GM18951 (cell line): Measurements from ENCODE around the gene DNAH3.

Experiments used
- POLR2A ChIP-seq: IDR thresholded peaks from 4 replicates; pipeline ENCODE4 v1.6.1; 2011; ENCODE audit warnings: mild to moderate bottlenecking; ENCODE audit not compliant: insufficient read length, insufficient read depth; ENCODE audit errors: extremely low read depth
- in situ Hi-C: fragments of 300-500 bp; cut with MboI; formaldehyde crosslinking; loops from one replicate; pipeline ENCODE4 v1.12.0; 2022; ENCODE audit warnings: low sequenced_read_pairs, mixed read lengths, inconsistent platforms; ENCODE audit not compliant: unreplicated experiment

The DNAH3 gene, protein sequence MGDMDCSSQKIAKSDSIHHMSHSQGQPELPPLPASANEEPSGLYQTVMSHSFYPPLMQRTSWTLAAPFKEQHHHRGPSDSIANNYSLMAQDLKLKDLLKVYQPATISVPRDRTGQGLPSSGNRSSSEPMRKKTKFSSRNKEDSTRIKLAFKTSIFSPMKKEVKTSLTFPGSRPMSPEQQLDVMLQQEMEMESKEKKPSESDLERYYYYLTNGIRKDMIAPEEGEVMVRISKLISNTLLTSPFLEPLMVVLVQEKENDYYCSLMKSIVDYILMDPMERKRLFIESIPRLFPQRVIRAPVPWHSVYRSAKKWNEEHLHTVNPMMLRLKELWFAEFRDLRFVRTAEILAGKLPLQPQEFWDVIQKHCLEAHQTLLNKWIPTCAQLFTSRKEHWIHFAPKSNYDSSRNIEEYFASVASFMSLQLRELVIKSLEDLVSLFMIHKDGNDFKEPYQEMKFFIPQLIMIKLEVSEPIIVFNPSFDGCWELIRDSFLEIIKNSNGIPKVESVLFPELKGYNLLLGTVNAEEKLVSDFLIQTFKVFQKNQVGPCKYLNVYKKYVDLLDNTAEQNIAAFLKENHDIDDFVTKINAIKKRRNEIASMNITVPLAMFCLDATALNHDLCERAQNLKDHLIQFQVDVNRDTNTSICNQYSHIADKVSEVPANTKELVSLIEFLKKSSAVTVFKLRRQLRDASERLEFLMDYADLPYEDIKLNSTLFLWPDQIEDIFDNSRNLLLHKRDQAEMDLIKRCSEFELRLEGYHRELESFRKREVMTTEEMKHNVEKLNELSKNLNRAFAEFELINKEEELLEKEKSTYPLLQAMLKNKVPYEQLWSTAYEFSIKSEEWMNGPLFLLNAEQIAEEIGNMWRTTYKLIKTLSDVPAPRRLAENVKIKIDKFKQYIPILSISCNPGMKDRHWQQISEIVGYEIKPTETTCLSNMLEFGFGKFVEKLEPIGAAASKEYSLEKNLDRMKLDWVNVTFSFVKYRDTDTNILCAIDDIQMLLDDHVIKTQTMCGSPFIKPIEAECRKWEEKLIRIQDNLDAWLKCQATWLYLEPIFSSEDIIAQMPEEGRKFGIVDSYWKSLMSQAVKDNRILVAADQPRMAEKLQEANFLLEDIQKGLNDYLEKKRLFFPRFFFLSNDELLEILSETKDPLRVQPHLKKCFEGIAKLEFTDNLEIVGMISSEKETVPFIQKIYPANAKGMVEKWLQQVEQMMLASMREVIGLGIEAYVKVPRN (N-terminal part only)

DNA sequence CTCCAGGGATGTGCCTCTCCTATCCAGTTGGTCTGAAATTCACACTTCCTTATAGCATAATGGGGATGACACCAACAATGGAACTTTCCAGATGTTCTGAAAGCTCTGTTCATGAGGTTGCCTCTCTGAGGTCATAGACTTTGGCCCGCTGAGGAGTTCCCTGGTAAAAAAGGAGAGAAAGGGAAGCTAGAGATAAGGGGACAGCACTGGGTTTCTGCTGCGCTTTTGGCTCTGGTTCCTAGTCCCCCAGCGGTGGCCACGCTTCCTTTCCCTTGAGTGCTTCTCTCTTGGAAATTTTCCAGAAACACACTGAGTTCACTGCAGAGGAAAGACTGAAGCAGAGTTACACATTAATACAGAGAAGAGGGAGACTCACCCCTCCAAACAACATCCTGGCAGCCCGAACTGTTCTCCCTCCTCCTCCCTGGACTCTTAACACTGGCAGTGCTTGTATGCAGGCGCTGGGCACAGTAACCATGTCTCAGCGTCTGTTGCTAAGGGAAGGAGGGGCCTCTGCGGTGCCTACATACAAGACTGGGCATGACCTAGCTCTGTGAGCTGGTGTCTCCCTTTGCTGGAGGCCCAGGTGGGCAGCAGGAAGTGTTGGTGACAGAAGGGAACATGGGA, at the start of gene DNAH3:
DNAH3 (minus strand) TSS at position 472 of the 627 bp plus-strand sequence. CDS start 527 bp downstream, outside the sequence.
- no peak for TF ChIP-seq POLR2A
- in situ Hi-C loops = loop anchor here (25.0 kb wide), 1 partner anchor 1187 kb away; no protein-coding TSS in a partner anchor

DNA sequence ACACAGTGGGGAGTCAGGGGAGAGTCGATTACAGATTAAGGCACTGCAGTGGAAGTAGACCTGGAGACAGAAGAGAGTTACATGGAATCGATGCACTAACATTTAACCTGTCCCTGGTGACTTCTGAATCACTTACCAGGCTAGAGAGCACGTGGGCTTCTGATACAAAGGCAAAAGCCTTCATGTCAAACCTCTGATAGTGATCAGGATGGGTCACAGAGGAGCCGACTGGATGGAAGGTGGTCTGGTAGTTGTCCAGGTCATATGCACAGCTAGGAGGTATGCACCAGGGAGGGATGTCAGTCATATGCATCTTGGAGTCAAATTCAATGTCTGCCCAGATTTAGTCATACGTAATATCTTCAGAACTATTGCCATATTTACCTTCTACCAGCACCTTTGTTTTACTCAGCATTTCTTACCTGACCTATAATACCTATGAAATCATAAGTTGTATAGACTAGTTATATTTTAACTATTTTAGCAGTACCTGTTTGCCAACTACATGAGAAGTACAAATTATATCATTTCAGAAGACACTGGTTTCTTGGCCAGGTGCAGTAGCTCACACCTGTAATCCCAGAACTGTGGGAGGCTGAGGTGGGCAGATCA, 49.1 kb upstream of the DNAH3 start:
- in situ Hi-C loops = loop anchor here (10.0 kb wide), 1 partner anchor 75 kb away; the partner anchor contains the start of gene CRYM
- TF ChIP-seq POLR2A = no peak

DNA sequence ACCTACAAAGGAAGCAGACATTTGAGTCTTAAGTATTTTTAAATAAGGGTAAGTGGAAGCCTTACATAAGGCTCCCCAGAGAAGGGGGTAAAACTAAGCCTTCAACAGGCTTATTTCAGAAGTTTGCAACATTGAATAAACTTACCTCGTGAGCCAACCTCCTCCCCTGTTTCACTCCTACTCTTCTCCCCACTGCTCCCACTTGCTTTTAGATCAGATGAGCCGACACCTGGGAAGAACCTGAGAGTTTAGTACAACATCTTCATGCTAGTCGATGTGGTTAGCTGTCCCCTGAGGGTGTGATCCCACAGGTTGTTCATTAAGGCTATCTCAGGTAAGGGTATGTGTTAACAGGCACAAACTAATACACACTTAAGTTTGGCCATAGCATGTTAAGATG, 47.0 kb upstream of the DNAH3 start:
- in situ Hi-C loops = loop anchor here (10.0 kb wide), 1 partner anchor 77 kb away; the partner anchor contains the start of gene CRYM
- TF ChIP-seq POLR2A = no peak

DNA sequence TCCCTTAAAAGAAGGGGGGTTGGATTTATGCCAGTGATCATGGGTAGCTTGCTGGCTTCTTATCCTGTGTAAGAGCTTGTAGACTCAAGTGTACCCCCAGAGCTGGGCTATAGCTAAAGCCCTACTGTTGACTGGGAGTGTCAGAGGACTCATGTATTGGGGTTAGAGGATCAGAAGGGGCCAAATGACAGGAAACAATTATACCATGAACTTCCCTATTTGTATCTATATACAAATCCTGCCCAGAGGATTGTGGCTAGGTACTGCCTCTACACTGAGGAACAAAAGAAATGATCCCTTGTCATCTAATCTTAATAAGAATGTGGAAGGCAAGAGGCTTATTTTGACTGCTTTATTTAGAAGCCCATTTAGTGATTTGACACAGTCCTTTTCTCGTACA, 46.5 kb upstream of the DNAH3 start:
- TF ChIP-seq POLR2A = no peak
- in situ Hi-C loops = loop anchor here (10.0 kb wide), 1 partner anchor 78 kb away; the partner anchor contains the start of gene CRYM

DNA sequence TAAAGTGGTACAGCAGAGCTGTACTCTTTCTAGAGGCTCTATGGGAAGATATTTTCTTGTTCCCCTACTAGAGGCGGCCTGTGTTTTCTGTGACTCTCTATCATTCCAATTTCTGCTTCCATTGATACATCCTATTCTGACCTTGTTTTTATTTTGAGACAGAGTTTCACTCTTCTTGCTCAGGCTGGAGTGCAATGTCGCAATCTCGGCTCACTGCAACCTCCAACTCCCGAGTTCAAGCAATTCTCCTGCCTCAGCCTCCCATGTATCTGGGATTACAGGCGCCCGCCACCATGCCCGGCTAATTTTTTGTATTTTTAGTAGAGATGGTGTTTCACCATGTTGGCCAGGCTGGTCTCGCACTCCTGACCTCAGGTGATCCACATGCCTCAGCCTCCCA, 44.7 kb upstream of the DNAH3 start:
- in situ Hi-C loops = loop anchor here (10.0 kb wide), 1 partner anchor 79 kb away; the partner anchor contains the start of gene CRYM

DNA sequence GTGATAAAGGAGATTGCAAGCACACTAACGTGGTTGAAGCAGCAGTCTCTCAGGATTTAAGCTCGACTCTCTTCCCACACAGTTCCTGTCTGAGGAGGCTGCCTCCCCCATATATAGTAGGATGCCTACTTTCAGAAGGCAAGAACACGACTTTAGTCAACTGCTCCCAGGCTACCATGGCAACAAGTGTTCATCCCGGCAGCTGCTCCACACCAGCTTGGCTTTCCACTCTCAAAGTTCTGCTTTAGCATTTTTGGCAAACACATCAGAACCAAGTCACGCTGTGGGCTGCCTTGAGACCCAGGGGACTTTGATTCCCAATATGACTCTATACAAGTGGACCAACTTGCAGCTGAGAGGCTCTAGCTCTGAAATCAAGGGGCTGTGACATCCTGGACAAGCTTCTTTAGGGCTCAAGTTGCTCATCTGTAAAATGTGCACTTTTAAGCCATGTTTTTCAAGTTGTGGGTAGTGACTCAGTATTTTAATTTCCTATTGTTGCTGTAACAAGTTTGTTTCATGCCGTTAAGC, 44.2 kb upstream of the DNAH3 start:
- in situ Hi-C loops = loop anchor here (10.0 kb wide), 1 partner anchor 80 kb away; the partner anchor contains the start of gene CRYM

DNA sequence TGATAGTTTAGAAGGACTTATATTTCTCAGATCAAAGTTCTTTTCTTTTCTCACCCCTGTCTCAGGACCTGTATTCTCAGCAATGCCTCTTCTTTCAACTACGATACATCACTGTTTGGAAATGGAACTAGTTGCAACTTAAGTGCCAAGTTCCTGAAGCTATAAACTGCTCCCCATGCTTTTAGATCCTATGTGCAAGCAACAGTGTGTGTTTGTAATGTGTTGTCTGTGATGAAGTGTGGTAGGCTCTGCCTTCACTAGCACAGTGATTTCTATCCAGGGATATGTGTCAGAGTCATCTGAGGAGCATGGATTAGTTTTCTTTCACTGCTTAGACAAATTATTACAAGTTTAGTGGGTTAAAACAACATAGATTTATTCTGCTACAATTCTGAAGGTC, 42.3 kb upstream of the DNAH3 start:
- TF ChIP-seq POLR2A = no peak
- in situ Hi-C loops = loop anchor here (10.0 kb wide), 1 partner anchor 82 kb away; the partner anchor contains the start of gene CRYM

More for the DNA sequence above, 44.2 kb upstream of the DNAH3 start:
- TF ChIP-seq POLR2A = no peak

DNA sequence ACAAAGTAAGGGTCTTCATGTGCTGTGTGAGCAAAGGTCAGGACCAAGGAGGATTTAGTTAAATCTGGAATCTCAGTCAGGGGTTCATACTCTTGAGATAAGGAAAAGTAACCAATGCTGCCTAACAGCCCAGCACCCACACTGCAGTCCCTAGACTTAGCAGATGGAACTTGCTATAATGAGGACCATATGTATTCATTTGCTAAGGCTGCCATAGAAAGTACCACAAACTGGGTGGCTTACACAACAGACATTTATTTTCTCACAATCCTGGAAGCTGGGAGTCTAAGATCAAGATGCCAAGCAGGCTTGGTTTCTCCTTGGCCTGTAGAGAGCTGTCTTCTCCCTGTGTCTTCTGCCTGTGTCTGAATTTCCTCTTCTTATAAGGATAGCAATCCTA, 40.0 kb upstream of the DNAH3 start:
- TF ChIP-seq POLR2A = no peak
- in situ Hi-C loops = loop anchor here (10.0 kb wide), 1 partner anchor 84 kb away; the partner anchor contains the start of gene CRYM

DNA sequence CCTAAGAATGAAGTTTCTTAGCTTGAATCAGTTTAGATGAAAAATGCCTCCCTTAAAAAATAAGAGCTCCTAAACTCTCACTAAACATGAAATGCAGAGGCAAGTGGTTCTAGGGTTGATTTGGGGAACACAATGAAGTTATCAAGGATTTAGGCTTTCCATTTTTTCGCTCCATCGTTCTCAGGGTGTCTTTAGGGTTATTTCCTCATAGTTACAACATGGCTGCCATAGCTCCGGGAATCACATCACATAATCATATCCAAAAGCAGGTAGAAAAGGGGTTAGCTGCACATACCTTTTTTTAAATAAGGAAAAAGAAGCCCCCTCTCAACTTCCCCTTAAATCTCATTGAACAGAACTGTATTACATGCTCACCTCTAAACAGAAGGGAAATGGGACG, 39.4 kb upstream of the DNAH3 start:
- TF ChIP-seq POLR2A = no peak
- in situ Hi-C loops = loop anchor here (10.0 kb wide), 1 partner anchor 85 kb away; the partner anchor contains the start of gene CRYM

DNA sequence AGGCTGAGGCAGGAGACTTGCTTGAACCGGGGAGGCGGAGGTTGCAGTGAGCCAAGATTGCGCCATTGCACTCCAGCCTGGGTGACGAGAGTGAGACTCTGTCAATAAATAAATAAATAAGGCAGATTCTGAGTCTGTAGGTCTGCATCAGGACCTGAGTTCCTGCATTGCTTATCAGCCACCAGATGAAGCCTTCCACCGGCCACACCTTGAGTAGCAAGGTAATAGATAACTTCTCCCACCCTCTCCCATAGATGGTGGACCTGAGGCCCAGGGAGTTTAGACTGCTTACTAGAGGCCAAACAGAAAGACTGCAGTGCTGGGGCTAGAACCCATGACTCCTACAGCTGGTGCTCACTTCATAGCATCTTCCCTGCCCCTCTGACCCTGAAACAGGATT, 38.7 kb upstream of the DNAH3 start:
- in situ Hi-C loops = loop anchor here (10.0 kb wide), 1 partner anchor 385 kb away; no protein-coding TSS in a partner anchor
- no peak for TF ChIP-seq POLR2A

DNA sequence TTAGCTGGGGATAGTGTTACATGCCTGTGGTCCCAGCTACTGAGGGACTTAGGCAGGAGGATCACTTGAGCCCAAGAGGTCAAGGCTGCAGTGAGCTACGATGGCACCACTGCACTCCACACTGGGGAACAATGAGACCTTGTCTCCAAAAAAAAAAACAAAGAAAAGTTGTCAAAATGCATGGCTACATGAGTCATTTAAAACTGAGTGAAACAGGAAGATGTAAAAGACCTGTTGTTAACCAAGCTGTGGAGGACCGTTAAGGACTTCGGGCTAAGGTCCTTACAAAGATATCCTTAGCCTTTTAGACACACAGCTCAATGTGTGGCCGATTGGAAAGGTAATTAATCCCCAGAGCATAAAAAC, 35.7 kb upstream of the DNAH3 start:
- in situ Hi-C loops = loop anchor here (10.0 kb wide), 1 partner anchor 388 kb away; no protein-coding TSS in a partner anchor
- no peak for TF ChIP-seq POLR2A
